ENCODE results near the gene PLEK.
A peak's percentile ranks its signal among the peaks of the same experiment; 100 is the strongest.

Gene PLEK

GRCh38 chr2:68351997-68352396, 13.1 kb upstream of the PLEK start:
- Histone ChIP-seq H3K36me3 (ENCODE audit: control insufficient read depth, insufficient read depth, low read length) (no peaks in the 10 kb centered on the region), H3K4me1 (ENCODE audit: control insufficient read depth, insufficient read depth, low read length) (no peaks in the 10 kb centered on the region), H3K27me3 (ENCODE audit: control insufficient read depth, insufficient read depth, low read length, poor library complexity, severe bottlenecking) (no peaks in the 10 kb centered on the region), H3K9me3 (ENCODE audit: control insufficient read depth, low read length) (no peaks in the 10 kb centered on the region), H3K27ac (ENCODE audit: insufficient read depth, low read depth, low read length, poor library complexity, severe bottlenecking) (no peak overlapping the region), H3K4me3 (ENCODE audit: insufficient read depth, low read depth, low read length) (no peak overlapping the region)
- 88 to 93% methylated on average over 4 to 6 of the region's 6 CpGs for WGBS, 2 experiments

- 79 to 87% methylated on average over 2 of the region's 2 CpGs for WGBS, 2 experiments
- Histone ChIP-seq H3K4me3 (ENCODE audit: insufficient read depth, low read depth, low read length) (no peak overlapping the region), H3K9me3 (ENCODE audit: control insufficient read depth, low read length) (no peaks in the 10 kb centered on the region), H3K36me3 (ENCODE audit: control insufficient read depth, insufficient read depth, low read length) (no peaks in the 10 kb centered on the region), H3K4me1 (ENCODE audit: control insufficient read depth, insufficient read depth, low read length) (no peaks in the 10 kb centered on the region), H3K27ac (ENCODE audit: insufficient read depth, low read depth, low read length, poor library complexity, severe bottlenecking) (no peak overlapping the region), H3K27me3 (ENCODE audit: control insufficient read depth, insufficient read depth, low read length, poor library complexity, severe bottlenecking) (no peaks in the 10 kb centered on the region)
These were observed 12.3 kb upstream of the PLEK start for GRCh38 chr2:68352651-68353391.

- 90 to 96% methylated on average over 3 to 4 of the region's 4 CpGs for WGBS, 2 experiments
- H3K36me3 ChIP-seq (ENCODE audit: control insufficient read depth, insufficient read depth, low read length), result no peaks in the 10 kb centered on the region
- no peaks in the 10 kb centered on the region for H3K9me3 ChIP-seq (ENCODE audit: control insufficient read depth, low read length)
- H3K4me3 ChIP-seq (ENCODE audit: insufficient read depth, low read depth, low read length), result no peak overlapping the region
- no peak overlapping the region for H3K27ac ChIP-seq (ENCODE audit: insufficient read depth, low read depth, low read length, poor library complexity, severe bottlenecking)
- no peaks in the 10 kb centered on the region for H3K27me3 ChIP-seq (ENCODE audit: control insufficient read depth, insufficient read depth, low read length, poor library complexity, severe bottlenecking)
- H3K4me1 ChIP-seq (ENCODE audit: control insufficient read depth, insufficient read depth, low read length), result no peaks in the 10 kb centered on the region
These were observed 8.4 kb upstream of the PLEK start for GRCh38 chr2:68356599-68357239.

- H3K27ac ChIP-seq (ENCODE audit: insufficient read depth, low read depth, low read length, poor library complexity, severe bottlenecking), result no peak overlapping the region
- WGBS, 2 experiments, result 60 to 68% methylated on average over 5 to 6 of the region's 6 CpGs
These were observed 7.3 kb upstream of the PLEK start for GRCh38 chr2:68357605-68358337.

DNA sequence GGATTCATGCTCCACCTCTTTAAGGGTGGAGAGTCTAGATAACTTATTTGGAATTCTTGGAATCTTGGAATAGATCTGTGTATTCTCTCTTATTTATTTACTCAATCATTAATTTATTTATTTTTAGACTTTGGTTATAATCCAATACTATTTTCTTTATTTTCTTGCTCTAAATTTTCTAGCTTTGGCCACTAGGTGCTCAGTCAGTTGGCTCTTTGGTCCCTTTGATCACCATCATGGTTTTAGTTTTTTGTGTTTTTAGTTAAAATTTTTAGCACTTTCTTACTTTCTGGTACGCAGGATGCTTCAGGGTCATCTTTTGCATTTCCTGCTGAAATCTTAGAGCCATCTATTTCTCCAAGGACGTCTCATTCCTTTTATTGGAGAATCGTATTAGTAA, 5.2 kb upstream of the PLEK start:
- Histone ChIP-seq H3K4me1 (ENCODE audit: control insufficient read depth, insufficient read depth, low read length) (no peaks in the 10 kb centered on the region), H3K9me3 (ENCODE audit: control insufficient read depth, low read length) (no peaks in the 10 kb centered on the region), H3K36me3 (ENCODE audit: control insufficient read depth, insufficient read depth, low read length) (no peaks in the 10 kb centered on the region), H3K27me3 (ENCODE audit: control insufficient read depth, insufficient read depth, low read length, poor library complexity, severe bottlenecking) (no peaks in the 10 kb centered on the region), H3K4me3 (ENCODE audit: insufficient read depth, low read depth, low read length) (no peak overlapping the region), H3K27ac (ENCODE audit: insufficient read depth, low read depth, low read length, poor library complexity, severe bottlenecking) (no peak overlapping the region)
- WGBS, 2 experiments, result 80 to 89% methylated on average over 3 of the region's 3 CpGs

More at GRCh38 chr2:68357605-68358337, 7.3 kb upstream of the PLEK start:
- H3K4me3 ChIP-seq (ENCODE audit: insufficient read depth, low read depth, low read length), result no peak overlapping the region
- no peaks in the 10 kb centered on the region for H3K4me1 ChIP-seq (ENCODE audit: control insufficient read depth, insufficient read depth, low read length)
- no peaks in the 10 kb centered on the region for H3K36me3 ChIP-seq (ENCODE audit: control insufficient read depth, insufficient read depth, low read length)
- no peaks in the 10 kb centered on the region for H3K9me3 ChIP-seq (ENCODE audit: control insufficient read depth, low read length)
- H3K27me3 ChIP-seq (ENCODE audit: control insufficient read depth, insufficient read depth, low read length, poor library complexity, severe bottlenecking), result no peaks in the 10 kb centered on the region

DNA sequence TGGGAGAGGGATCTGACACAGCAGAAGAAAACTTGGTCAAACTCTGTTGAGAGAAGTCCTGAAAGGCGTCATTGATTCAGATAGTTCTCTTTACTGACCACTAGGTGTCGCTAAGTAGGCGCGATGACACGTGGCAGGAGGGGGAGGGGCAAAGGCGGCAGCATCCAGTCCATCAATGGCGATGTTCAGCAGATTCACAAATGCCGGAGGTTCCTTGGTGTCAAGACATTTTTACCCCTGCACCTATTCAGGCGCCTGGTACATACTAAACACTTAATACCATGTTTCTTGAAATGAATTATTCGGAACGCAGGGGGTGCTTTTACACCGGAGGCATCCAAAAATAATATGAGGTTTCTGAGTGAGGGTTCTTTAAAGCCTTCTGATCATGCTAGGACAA, 3.0 kb upstream of the PLEK start:
- 44% methylated on average over 12 of the region's 12 CpGs for WGBS, 2 experiments
- Histone ChIP-seq H3K4me1 (ENCODE audit: control insufficient read depth, insufficient read depth, low read length) (no peaks in the 10 kb centered on the region), H3K27ac (ENCODE audit: insufficient read depth, low read depth, low read length, poor library complexity, severe bottlenecking) (no peak overlapping the region), H3K36me3 (ENCODE audit: control insufficient read depth, insufficient read depth, low read length) (no peaks in the 10 kb centered on the region), H3K27me3 (ENCODE audit: control insufficient read depth, insufficient read depth, low read length, poor library complexity, severe bottlenecking) (no peaks in the 10 kb centered on the region), H3K9me3 (ENCODE audit: control insufficient read depth, low read length) (no peaks in the 10 kb centered on the region), H3K4me3 (ENCODE audit: insufficient read depth, low read depth, low read length) (no peak overlapping the region)

GRCh38 chr2:68362749-68363148, 2.3 kb upstream of the PLEK start:
- H3K9me3 ChIP-seq (ENCODE audit: control insufficient read depth, low read length), result no peaks in the 10 kb centered on the region
- WGBS, 2 experiments, result 93 to 94% methylated on average over 7 of the region's 7 CpGs
- H3K27me3 ChIP-seq (ENCODE audit: control insufficient read depth, insufficient read depth, low read length, poor library complexity, severe bottlenecking), result no peaks in the 10 kb centered on the region
- H3K27ac ChIP-seq (ENCODE audit: insufficient read depth, low read depth, low read length, poor library complexity, severe bottlenecking), result no peak overlapping the region
- H3K4me1 ChIP-seq (ENCODE audit: control insufficient read depth, insufficient read depth, low read length), result no peaks in the 10 kb centered on the region
- H3K4me3 ChIP-seq (ENCODE audit: insufficient read depth, low read depth, low read length), result no peak overlapping the region
- H3K36me3 ChIP-seq (ENCODE audit: control insufficient read depth, insufficient read depth, low read length), result no peaks in the 10 kb centered on the region

GRCh38 chr2:68363721-68364120, 1.4 kb upstream of the PLEK start:
- Histone ChIP-seq H3K9me3 (ENCODE audit: control insufficient read depth, low read length) (no peaks in the 10 kb centered on the region), H3K4me1 (ENCODE audit: control insufficient read depth, insufficient read depth, low read length) (no peaks in the 10 kb centered on the region), H3K4me3 (ENCODE audit: insufficient read depth, low read depth, low read length) (no peak overlapping the region), H3K27me3 (ENCODE audit: control insufficient read depth, insufficient read depth, low read length, poor library complexity, severe bottlenecking) (no peaks in the 10 kb centered on the region), H3K36me3 (ENCODE audit: control insufficient read depth, insufficient read depth, low read length) (no peaks in the 10 kb centered on the region), H3K27ac (ENCODE audit: insufficient read depth, low read depth, low read length, poor library complexity, severe bottlenecking) (no peak overlapping the region)
- WGBS, 2 experiments, result 92 to 93% methylated on average over 4 of the region's 4 CpGs

DNA sequence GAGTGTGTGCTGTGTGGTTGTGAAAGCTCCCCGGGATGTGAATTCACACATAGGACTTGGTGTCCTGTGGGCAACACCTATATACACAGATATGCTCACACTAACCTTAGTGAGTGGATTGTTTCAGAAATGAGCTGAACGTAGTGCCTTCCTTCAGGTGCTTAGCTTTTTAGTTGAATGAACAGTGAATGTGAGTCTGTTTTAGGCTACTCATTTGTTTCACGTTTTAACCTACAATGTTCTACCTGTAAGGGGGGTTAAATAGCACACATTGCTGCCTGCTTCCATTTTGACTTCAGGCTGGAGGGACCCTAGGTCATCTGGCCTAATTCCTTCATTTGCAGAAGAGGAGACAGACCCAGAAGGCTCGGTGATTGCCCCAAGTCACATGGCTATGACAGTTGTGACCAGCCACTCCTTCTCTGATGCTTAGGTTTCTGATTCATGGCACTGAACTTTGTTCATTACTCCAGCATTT, 1.0 kb downstream of the PLEK start:
- Histone ChIP-seq H3K9me3 (ENCODE audit: control insufficient read depth, low read length) (no peaks in the 10 kb centered on the region), H3K4me1 (ENCODE audit: control insufficient read depth, insufficient read depth, low read length) (no peaks in the 10 kb centered on the region), H3K27me3 (ENCODE audit: control insufficient read depth, insufficient read depth, low read length, poor library complexity, severe bottlenecking) (no peaks in the 10 kb centered on the region), H3K4me3 (ENCODE audit: insufficient read depth, low read depth, low read length) (no peak overlapping the region), H3K27ac (ENCODE audit: insufficient read depth, low read depth, low read length, poor library complexity, severe bottlenecking) (no peak overlapping the region), H3K36me3 (ENCODE audit: control insufficient read depth, insufficient read depth, low read length) (no peaks in the 10 kb centered on the region)
- WGBS, 2 experiments, result 91 to 94% methylated on average over 3 to 4 of the region's 4 CpGs

GRCh38 chr2:68367953-68368653, 3.0 kb downstream of the PLEK start:
- H3K36me3 ChIP-seq (ENCODE audit: control insufficient read depth, insufficient read depth, low read length), result no peaks in the 10 kb centered on the region
- no peak overlapping the region for H3K4me3 ChIP-seq (ENCODE audit: insufficient read depth, low read depth, low read length)
- peak overlapping the region; percentile 38 for H3K27ac ChIP-seq (ENCODE audit: insufficient read depth, low read depth, low read length, poor library complexity, severe bottlenecking)
- H3K9me3 ChIP-seq (ENCODE audit: control insufficient read depth, low read length), result no peaks in the 10 kb centered on the region
- no peaks in the 10 kb centered on the region for H3K4me1 ChIP-seq (ENCODE audit: control insufficient read depth, insufficient read depth, low read length)
- 87 to 92% methylated on average over 5 of the region's 5 CpGs for WGBS, 2 experiments
- H3K27me3 ChIP-seq (ENCODE audit: control insufficient read depth, insufficient read depth, low read length, poor library complexity, severe bottlenecking), result no peaks in the 10 kb centered on the region

Data from ectodermal cell (in vitro differentiated cells).